Stimulated activated CD4-positive, alpha-beta T cell treated with anti-CD3 and anti-CD28 coated beads, Interleukin-12 subunit alpha, Interleukin-12 subunit beta, amount 100 ng/mL, for 48 hours (primary cell): ENCODE measurements around the gene PRKCD.

ENCODE experiments used
- DNase-seq, 3 donors: peaks; one replicate each; pipeline ENCODE4 v3.0.0-alpha.2; 2020; ENCODE audit warnings: low read depth in 2 of 3, low spot score in 1 of 3

PRKCD gene

DNA sequence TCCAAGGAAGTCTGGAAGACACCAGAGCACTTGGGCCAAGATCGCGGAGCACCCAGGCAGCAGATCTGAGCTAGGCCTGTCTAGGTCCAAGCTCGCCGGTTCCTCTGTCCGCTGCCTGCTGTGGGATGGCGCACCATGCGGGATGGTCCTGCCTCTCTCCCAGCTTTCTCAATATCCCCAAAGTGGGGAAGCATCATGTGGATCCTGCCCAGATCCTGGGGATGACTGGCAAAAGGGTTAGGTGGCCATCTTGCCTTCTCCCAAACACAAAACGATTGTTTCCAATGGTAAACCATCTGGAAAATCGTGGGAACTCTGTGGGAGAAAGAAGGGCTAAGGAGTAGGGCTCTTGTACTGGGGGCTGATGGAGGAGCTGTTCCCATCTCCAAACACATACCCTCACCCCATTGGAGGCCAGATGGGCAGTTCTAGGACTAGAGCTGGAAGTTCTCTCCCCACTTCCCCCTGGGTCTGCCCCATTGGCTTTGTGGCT lies 8.9 kb downstream of the PRKCD start:
- DNase-seq, result no peak

- DNase-seq, result peak in 1 of 3 donors; percentile 18
These were observed 9.5 kb downstream of the PRKCD start for GRCh38 chr3:53170325-53171063.

DNA sequence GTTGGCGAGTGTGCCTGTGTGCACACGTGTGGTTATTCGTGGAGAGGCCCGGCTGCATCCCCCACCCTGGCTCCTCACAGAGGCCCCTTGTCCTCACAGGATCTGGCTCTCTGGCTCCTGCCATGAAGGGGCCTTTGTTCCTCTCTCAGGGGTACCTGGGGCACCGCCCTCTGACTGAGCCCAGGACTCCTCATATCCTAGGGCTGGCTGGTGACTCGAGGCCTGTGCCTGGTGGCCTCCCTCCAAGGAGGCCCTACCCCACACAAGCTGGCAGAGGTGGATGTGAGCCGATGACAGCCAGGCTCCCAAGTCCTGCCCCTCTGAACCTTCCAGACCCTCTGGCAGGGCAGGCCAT lies 10.0 kb downstream of the PRKCD start:
- DNase-seq, result no peak

DNA sequence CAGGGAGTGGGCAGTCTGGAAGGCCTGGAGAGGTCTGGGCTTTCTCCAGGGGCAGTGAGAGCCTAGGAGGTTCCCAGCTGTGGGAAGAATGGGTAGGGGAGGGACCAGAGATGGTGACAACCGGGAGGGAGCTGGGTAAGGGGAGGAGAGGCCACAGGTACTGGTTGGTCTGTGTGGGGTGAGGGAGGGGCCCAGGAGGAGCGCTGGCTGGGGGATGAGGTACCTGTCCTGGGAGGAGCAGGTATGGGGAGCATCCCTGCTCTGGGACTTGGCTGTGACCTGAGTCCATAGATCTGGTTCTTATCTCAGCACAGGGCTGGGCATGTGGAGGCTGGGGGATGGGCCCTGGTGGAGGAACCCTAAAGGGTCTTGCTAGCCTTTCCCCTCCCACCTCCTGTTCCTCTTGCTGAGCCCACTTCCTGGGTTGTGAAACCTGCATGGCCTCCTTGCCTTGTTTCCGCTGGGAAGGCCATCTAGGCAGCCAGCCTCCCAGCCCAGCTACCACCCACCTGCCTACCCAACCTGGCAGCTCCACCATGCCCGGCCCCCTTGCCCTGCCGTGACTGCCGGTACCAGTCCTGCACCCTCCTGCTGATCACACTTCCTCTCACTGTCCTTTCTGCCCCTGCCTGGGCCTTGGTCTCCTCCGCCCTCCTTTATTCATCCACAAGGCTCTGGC lies 11.0 kb downstream of the PRKCD start:
- DNase-seq, result no peak

DNA sequence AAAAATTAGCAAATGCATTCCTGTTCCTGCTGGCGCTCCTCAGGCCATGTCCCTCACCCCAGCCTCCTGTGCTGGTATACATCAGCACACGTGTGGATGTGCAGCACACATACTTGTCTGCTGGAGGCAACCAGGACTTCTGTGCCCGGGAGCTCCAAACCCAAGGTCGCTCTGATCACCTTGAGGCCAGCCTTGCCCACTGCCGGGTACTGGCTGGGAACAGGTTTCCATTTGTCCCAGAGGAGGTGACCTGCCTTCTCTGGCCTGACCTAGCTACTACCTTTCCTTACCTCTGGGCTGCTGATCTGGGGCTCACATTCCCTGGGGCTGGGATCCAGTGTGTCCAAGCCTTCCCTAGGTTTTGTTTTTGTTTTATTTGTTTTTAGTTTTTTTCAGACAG lies 12.1 kb downstream of the PRKCD start:
- no peak for DNase-seq

DNA sequence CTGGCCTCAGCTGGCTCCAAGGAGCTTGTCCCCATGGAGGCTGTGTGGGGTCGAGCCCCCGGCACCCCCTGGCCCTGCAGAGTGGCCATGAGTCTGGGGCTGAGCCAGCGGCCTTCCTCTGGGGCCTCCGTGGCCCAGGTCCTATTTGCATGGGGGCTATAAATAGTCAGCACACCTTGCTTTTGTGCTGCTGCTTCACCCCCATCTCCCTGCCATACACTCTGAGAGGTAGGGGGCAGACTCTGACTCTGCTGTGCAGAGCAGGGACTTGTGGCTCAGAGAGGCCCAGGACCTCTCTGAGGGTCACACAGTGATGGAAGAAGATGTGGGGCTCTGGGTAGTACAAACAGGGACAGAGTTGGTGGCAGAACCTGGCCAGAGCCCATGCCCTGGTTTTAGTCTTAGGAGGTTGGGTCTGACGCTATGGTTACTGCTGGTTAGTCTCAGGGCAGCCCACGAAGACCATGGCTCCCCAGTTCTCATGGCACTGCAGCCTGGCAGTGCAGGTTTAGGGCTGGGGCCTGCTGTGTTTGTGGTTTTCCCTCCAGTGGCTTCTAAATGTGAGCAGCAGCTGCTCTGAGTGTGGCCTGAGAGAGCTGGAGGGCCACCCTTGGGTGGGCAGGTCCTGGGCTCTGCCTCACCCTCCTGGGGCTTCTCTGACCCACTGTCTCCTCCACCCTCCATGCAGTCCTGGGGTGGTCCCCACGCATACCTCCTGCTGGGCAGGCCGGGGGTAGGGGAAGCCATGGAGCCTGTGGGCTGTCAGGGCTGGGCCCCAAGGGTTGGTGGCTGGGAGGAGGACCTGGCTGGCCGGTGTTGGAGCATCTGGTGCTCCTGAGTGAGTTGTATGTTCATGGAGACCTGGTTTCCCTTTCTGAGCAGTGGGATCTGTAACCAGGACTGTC lies 13.6 kb downstream of the PRKCD start:
- DNase-seq, result no peak

- no peak for DNase-seq
These were observed 14.9 kb downstream of the PRKCD start for GRCh38 chr3:53175613-53176540.

- DNase-seq, result no peak
These were observed 17.2 kb downstream of the PRKCD start for GRCh38 chr3:53178246-53178645.

- no peak for DNase-seq
These were observed 18.6 kb downstream of the PRKCD start for GRCh38 chr3:53179580-53179979.

GRCh38 chr3:53180305-53181023 lies 19.5 kb downstream of the PRKCD start:
- no peak for DNase-seq

DNA sequence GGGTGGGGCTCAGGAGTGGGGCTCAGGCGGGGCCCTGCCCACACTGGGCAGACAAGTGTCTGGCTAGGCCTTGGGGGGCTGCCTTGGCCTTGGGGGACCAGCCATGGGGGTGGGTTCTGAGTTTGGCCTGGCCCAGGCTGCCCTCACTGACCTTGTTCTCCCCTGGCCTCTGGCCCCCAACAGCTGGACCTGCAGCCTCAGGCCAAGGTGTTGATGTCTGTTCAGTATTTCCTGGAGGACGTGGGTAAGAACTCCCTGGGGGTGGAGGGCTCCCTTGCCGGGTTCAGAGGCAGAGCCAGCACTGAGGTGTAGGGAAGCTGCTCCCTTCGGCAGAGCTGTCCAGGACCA lies 20.0 kb downstream of the PRKCD start:
- no peak for DNase-seq

DNA sequence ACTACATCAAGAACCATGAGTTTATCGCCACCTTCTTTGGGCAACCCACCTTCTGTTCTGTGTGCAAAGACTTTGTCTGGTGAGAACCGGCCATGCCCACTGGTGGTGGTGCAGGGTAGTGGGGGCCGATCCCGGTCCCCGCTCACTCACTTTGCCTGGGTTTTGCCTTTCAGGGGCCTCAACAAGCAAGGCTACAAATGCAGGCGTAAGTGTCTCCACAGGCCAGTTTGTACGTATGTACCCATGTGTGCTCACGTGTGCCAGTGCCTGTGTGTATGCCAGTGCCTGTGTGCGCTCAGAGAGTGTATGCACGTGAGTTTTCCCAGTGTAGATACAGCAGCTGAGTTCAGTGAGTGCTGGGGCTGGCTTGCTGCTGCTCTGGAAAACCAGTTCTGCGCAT lies 20.5 kb downstream of the PRKCD start:
- no peak for DNase-seq

DNA sequence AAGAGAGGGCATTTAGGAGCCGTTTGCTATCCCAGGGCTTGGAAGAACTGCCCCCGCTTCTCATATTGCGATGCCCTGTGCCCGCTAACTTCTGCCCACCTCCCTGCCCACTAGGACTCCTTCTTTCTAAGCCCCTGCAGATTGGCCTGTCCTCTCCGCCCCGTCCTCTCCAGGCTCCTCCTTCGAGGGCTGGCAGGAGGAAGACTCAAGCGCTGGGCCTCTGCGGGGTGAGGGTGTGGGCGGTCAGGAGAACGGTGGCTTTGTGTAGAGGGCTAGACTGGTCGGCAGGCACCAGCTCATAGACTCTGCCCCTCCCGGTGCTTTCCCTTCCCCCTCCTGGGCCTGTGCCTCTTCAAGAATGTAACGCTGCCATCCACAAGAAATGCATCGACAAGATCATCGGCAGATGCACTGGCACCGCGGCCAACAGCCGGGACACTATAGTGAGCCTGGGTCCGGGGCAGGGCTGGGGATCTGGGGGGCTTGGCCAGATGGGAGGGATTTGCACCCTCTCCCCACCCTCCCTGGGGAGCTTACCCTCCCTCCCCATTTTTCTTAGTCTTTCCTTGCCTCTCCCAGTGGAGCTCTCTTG lies 21.9 kb downstream of the PRKCD start:
- no peak for DNase-seq

DNA sequence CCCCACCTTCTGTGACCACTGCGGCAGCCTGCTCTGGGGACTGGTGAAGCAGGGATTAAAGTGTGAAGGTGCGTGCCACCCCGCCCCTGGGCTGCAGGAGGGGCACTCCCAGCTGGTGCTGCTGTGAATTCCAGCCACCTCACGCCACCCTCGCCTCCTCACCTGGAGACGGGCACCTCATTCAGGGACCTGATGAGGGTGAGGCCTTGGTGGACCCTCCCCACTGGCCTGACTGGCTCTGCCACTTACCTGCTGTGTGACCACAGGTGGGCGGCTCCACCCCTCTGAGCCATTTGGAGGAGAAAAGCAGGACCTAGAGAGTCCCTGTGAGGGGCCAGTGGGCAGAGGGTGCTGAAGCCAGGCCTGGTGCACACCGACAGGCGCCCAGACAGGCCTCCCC lies 22.5 kb downstream of the PRKCD start:
- no peak for DNase-seq

GRCh38 chr3:53184701-53185100 lies 23.7 kb downstream of the PRKCD start:
- no peak for DNase-seq

GRCh38 chr3:53185761-53186465 lies 24.9 kb downstream of the PRKCD start:
- DNase-seq, result no peak

DNA sequence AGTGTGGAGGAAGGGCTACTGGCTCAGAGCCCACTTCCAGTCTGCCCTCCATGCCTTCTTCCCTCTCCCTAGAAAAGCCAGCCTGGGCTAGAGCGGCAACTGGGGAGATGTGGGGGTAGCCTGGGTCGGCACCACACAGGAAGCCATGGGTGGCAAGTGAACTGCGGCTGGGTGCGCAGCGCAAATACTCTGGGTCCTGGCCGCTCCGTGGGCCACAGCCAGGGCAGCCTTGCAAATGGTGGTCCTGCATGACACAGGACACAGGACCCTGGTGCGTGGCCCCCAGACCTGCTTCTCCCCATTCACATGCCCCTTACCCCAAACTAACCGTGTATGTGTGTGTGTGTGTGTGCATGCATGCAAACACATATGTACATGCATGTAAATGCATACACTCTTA lies 25.7 kb downstream of the PRKCD start:
- DNase-seq, result no peak

- DNase-seq, result no peak
These were observed 26.4 kb downstream of the PRKCD start for GRCh38 chr3:53187430-53187829.

GRCh38 chr3:53188136-53188685 lies 27.2 kb downstream of the PRKCD start:
- no peak for DNase-seq
